Muscle of leg (tissue), 11 donors: ENCODE results near the gene CHCT1. TPM values are rescaled to one million over a fixed set of nuclear protein-coding genes. Genes with fewer than 3 reads are reported as not detected.
A peak's percentile ranks its signal among the peaks of the same experiment; 100 is the strongest.
"Not testable (repeated sequence)": the region's sequence is repeated elsewhere in the genome, so short reads cannot be mapped to it uniquely, and the experiment has no call there.

ENCODE experiments used
- DNase-seq: peaks from one replicate; pipeline ENCODE4 v3.0.0; 2013
- H3K27ac ChIP-seq: one replicate; pipeline ENCODE4 v1.5.1; 2013; ENCODE audit warnings: mild to moderate bottlenecking, low read length, control low read depth
- H3K27me3 ChIP-seq: one replicate; pipeline ENCODE4 v1.6.1; 2013; ENCODE audit warnings: low read length; ENCODE audit not compliant: control insufficient read depth, insufficient read depth
- H3K36me3 ChIP-seq: one replicate; pipeline ENCODE4 v1.6.1; 2013; ENCODE audit warnings: low read length; ENCODE audit not compliant: control insufficient read depth, insufficient read depth
- H3K4me1 ChIP-seq: one replicate; pipeline ENCODE4 v1.6.1; 2013; ENCODE audit warnings: low read length; ENCODE audit not compliant: control insufficient read depth, insufficient read depth
- H3K4me3 ChIP-seq: one replicate; pipeline ENCODE4 v1.5.1; 2013; ENCODE audit warnings: low read length, control low read depth
- H3K9me3 ChIP-seq: replicated peaks from 2 replicates; pipeline ENCODE4 v1.6.1; 2013; ENCODE audit warnings: low read depth, low read length; ENCODE audit not compliant: control insufficient read depth
- WGBS: methylation state at CpG from one replicate; pipeline ENCODE4 v1.1.5; 2013; ENCODE audit warnings: missing lambda C conversion rate; ENCODE audit not compliant: insufficient coverage; 5-methylcytosine and 5-hydroxymethylcytosine counted together
- polyA plus RNA-seq, 8 donors: library from polyadenylated mRNA; unstranded; fragments of 120-200 nt; gene quantifications; one replicate each; pipeline versions ENCODE4 v1.2.1 to v1.2.3, GENCODE V29; 2013; ENCODE audit warnings: inconsistent platforms in 1 of 8, low replicate concordance in 1 of 8; ENCODE audit not compliant: insufficient read length in 8 of 8, insufficient read depth in 1 of 8
- total RNA-seq: library from RNA; stranded (reverse); fragments of 120-200 nt; gene quantifications from one replicate; pipeline ENCODE4 v1.2.4, GENCODE V29; 2013

The CHCT1 gene
- total and polyA plus RNA-seq, 9 donors = not detected

- WGBS = 75% methylated on average over 1 of the region's 3 CpGs
- H3K9me3 ChIP-seq = no peaks in the 10 kb centered on the region
- H3K27me3 ChIP-seq = no peaks in the 10 kb centered on the region
- no peak overlapping the region for H3K4me3 ChIP-seq
- no peaks in the 10 kb centered on the region for H3K4me1 ChIP-seq
- H3K36me3 ChIP-seq = no peaks in the 10 kb centered on the region
- peak; percentile 47 for DNase-seq
- H3K27ac ChIP-seq = peak overlapping the region; percentile 26
Measured at GRCh38 chr17:60398227-60398959, 23.9 kb upstream of the CHCT1 start.

GRCh38 chr17:60401819-60402218, 20.5 kb upstream of the CHCT1 start:
- no peak for DNase-seq
- Histone ChIP-seq H3K36me3 (no peaks in the 10 kb centered on the region), H3K9me3 (no peaks in the 10 kb centered on the region), H3K4me1 (peaks cover 3% of the 10 kb centered on the region), H3K4me3 (no peak overlapping the region), H3K27ac (no peak overlapping the region), H3K27me3 (no peaks in the 10 kb centered on the region)

GRCh38 chr17:60403523-60403810, 18.8 kb upstream of the CHCT1 start:
- Histone ChIP-seq H3K9me3 (no peaks in the 10 kb centered on the region), H3K27me3 (no peaks in the 10 kb centered on the region), H3K27ac (no peak overlapping the region), H3K4me1 (peaks cover 3% of the 10 kb centered on the region), H3K36me3 (no peaks in the 10 kb centered on the region), H3K4me3 (no peak overlapping the region)
- no CpG with 5 or more reads among the region's 3 CpGs for WGBS
- no peak for DNase-seq

GRCh38 chr17:60403962-60404361, 18.3 kb upstream of the CHCT1 start:
- Histone ChIP-seq H3K4me3 (no peak overlapping the region), H3K9me3 (no peaks in the 10 kb centered on the region), H3K36me3 (no peaks in the 10 kb centered on the region), H3K27ac (no peak overlapping the region), H3K4me1 (peaks cover 3% of the 10 kb centered on the region), H3K27me3 (no peaks in the 10 kb centered on the region)
- peak; percentile 53 for DNase-seq
- 67% methylated on average over 1 of the region's 6 CpGs for WGBS

GRCh38 chr17:60406887-60407286, 15.4 kb upstream of the CHCT1 start:
- peaks cover 3% of the 10 kb centered on the region for H3K4me1 ChIP-seq
- no peak overlapping the region for H3K4me3 ChIP-seq
- H3K9me3 ChIP-seq = no peaks in the 10 kb centered on the region
- no peaks in the 10 kb centered on the region for H3K36me3 ChIP-seq
- WGBS = 81% methylated on average over 2 of the region's 3 CpGs
- no peak for DNase-seq
- no peaks in the 10 kb centered on the region for H3K27me3 ChIP-seq
- no peak overlapping the region for H3K27ac ChIP-seq

- Histone ChIP-seq H3K27me3 (no peaks in the 10 kb centered on the region), H3K4me1 (no peaks in the 10 kb centered on the region), H3K9me3 (no peaks in the 10 kb centered on the region), H3K36me3 (no peaks in the 10 kb centered on the region), H3K4me3 (no peak overlapping the region), H3K27ac (no peak overlapping the region)
- WGBS = 93% methylated on average over 3 of the region's 4 CpGs
- no peak for DNase-seq
Measured at GRCh38 chr17:60410001-60410400, 12.3 kb upstream of the CHCT1 start.

GRCh38 chr17:60412701-60413100, 9.6 kb upstream of the CHCT1 start:
- DNase-seq = no peak
- Histone ChIP-seq H3K4me1 (no peaks in the 10 kb centered on the region), H3K27me3 (no peaks in the 10 kb centered on the region), H3K36me3 (no peaks in the 10 kb centered on the region), H3K9me3 (no peaks in the 10 kb centered on the region), H3K4me3 (no peak overlapping the region), H3K27ac (no peak overlapping the region)
- WGBS = no CpG with 5 or more reads among the region's 3 CpGs

GRCh38 chr17:60415146-60415545, 7.1 kb upstream of the CHCT1 start:
- H3K4me1 ChIP-seq = no peaks in the 10 kb centered on the region
- no peaks in the 10 kb centered on the region for H3K27me3 ChIP-seq
- no peaks in the 10 kb centered on the region for H3K9me3 ChIP-seq
- no peaks in the 10 kb centered on the region for H3K36me3 ChIP-seq
- no CpG with 5 or more reads among the region's 1 CpG for WGBS
- no peak overlapping the region for H3K4me3 ChIP-seq
- no peak overlapping the region for H3K27ac ChIP-seq
- DNase-seq = no peak

GRCh38 chr17:60416368-60416925, 5.8 kb upstream of the CHCT1 start:
- H3K27me3 ChIP-seq = no peaks in the 10 kb centered on the region
- H3K4me3 ChIP-seq = no peak overlapping the region
- no peak overlapping the region for H3K27ac ChIP-seq
- no peaks in the 10 kb centered on the region for H3K36me3 ChIP-seq
- no peaks in the 10 kb centered on the region for H3K9me3 ChIP-seq
- peak; percentile 51 for DNase-seq
- H3K4me1 ChIP-seq = no peaks in the 10 kb centered on the region
- WGBS = no CpG with 5 or more reads among the region's 2 CpGs

GRCh38 chr17:60419003-60419402, 3.3 kb upstream of the CHCT1 start:
- not testable (repeated sequence) for H3K4me3 ChIP-seq, H3K36me3 ChIP-seq, H3K9me3 ChIP-seq, DNase-seq, H3K4me1 ChIP-seq, H3K27ac ChIP-seq, H3K27me3 ChIP-seq
- WGBS = 100% methylated on average over 1 of the region's 4 CpGs

- H3K27me3 ChIP-seq, H3K27ac ChIP-seq, H3K9me3 ChIP-seq, DNase-seq, H3K4me1 ChIP-seq, H3K4me3 ChIP-seq, H3K36me3 ChIP-seq: not testable (repeated sequence)
- WGBS = no CpG with 5 or more reads among the region's 7 CpGs
Measured at GRCh38 chr17:60419875-60420274, 2.4 kb upstream of the CHCT1 start.
